Activated CD8-positive, alpha-beta memory T cell treated with anti-CD3 and anti-CD28 coated beads for 4 hours (primary cell): ENCODE results near the gene FMN1.

Experiments
- DNase-seq, 2 donors: peaks; one replicate each; pipeline ENCODE4 v3.0.0-alpha.2; 2020; ENCODE audit warnings: low read depth in 2 of 2

The FMN1 gene

GRCh38 chr15:32882955-32883354 is 311.6 kb downstream of the FMN1 start:
- DNase-seq, result no peak

- no peak for DNase-seq
Observed at GRCh38 chr15:32881528-32881927, 313.0 kb downstream of the FMN1 start.

- no peak for DNase-seq
Observed at GRCh38 chr15:32880642-32881041, 313.9 kb downstream of the FMN1 start.

- no peak for DNase-seq
Observed at GRCh38 chr15:32879980-32880379, 314.5 kb downstream of the FMN1 start.

GRCh38 chr15:32878869-32879805 is 315.4 kb downstream of the FMN1 start:
- DNase-seq, result no peak

- no peak for DNase-seq
Observed at GRCh38 chr15:32878342-32878741, 316.2 kb downstream of the FMN1 start.

- DNase-seq, result no peak
Observed at GRCh38 chr15:32877252-32878019, 317.1 kb downstream of the FMN1 start.

GRCh38 chr15:32873284-32874114 is 321.0 kb downstream of the FMN1 start:
- no peak for DNase-seq

GRCh38 chr15:32872621-32873283 is 321.8 kb downstream of the FMN1 start:
- DNase-seq, result no peak

- DNase-seq, result no peak
Observed at GRCh38 chr15:32871883-32872282, 322.6 kb downstream of the FMN1 start.

- no peak for DNase-seq
Observed at GRCh38 chr15:32870240-32871033, 324.1 kb downstream of the FMN1 start.

- no peak for DNase-seq
Observed at GRCh38 chr15:32869776-32870175, 324.7 kb downstream of the FMN1 start.

- no peak for DNase-seq
Observed at GRCh38 chr15:32867313-32867626, 327.2 kb downstream of the FMN1 start.

GRCh38 chr15:32866454-32867312 is 327.8 kb downstream of the FMN1 start:
- no peak for DNase-seq

GRCh38 chr15:32864841-32865240 is 329.7 kb downstream of the FMN1 start:
- DNase-seq, result no peak

- no peak for DNase-seq
Observed at GRCh38 chr15:32864051-32864450, 330.5 kb downstream of the FMN1 start.

GRCh38 chr15:32861761-32862160 is 332.8 kb downstream of the FMN1 start:
- no peak for DNase-seq

- no peak for DNase-seq
Observed at GRCh38 chr15:32861174-32861573, 333.3 kb downstream of the FMN1 start.

GRCh38 chr15:32859996-32860395 is 334.5 kb downstream of the FMN1 start:
- no peak for DNase-seq

GRCh38 chr15:32859251-32859650 is 335.3 kb downstream of the FMN1 start:
- no peak for DNase-seq
